ENCODE results near the gene ISL2. TPM values are rescaled to one million over a fixed set of nuclear protein-coding genes. Genes with fewer than 3 reads are reported as not detected.
A peak's percentile ranks its signal among the peaks of the same experiment; 100 is the strongest.

The ISL2 gene
- total and polyA plus RNA-seq, 2 of the 13 experiments (the other 11 are each of a cell fraction or from before 2014, with no cell fraction given): 4.3 to 5.1 TPM

- TF ChIP-seq PRDM10 (CRISPR knock-in tag; IDR thresholded peaks at IDR 0.05; ENCODE audit: low read depth): peak; percentile 54; the same call in 1 of the 2 replicates
- no peak for TF ChIP-seq ZEB1 (IDR thresholded peaks at IDR 0.05; ENCODE audit: insufficient replicate concordance, low read depth)
- no peak for TF ChIP-seq MXD3 (CRISPR knock-in tag; IDR thresholded peaks at IDR 0.05)
- TF ChIP-seq SP4 (CRISPR knock-in tag; IDR thresholded peaks at IDR 0.05): 0 out of 2 replicates have a peak, but pooled peaks have one; percentile 24
- TF ChIP-seq DR1 (CRISPR knock-in tag; IDR thresholded peaks at IDR 0.05): peak; percentile 60; the same call in 1 of the 2 replicates
- no peak for TF ChIP-seq TOPORS (CRISPR knock-in tag; IDR thresholded peaks at IDR 0.05)
- no peak for TF ChIP-seq ZNF530 (CRISPR knock-in tag; IDR thresholded peaks at IDR 0.05; ENCODE audit: low read depth)
- TF ChIP-seq SIN3B (IDR thresholded peaks at IDR 0.05; ENCODE audit: low read length): no peak
- TF ChIP-seq PBX2 (CRISPR knock-in tag; IDR thresholded peaks at IDR 0.05): no peak
- 0 out of 2 replicates have a peak, but pooled peaks have one; percentile 51 for TF ChIP-seq ZNF879 (CRISPR knock-in tag; IDR thresholded peaks at IDR 0.05)
- no peak for TF ChIP-seq SIX4 (CRISPR knock-in tag; IDR thresholded peaks at IDR 0.05)
- TF ChIP-seq PREB (CRISPR knock-in tag; IDR thresholded peaks at IDR 0.05): no peak
- TF ChIP-seq NFE2 (CRISPR knock-in tag; IDR thresholded peaks at IDR 0.05): no peak
- no peak for TF ChIP-seq GLI4 (CRISPR knock-in tag; IDR thresholded peaks at IDR 0.05; ENCODE audit: borderline replicate concordance)
- peak; percentile 97 for TF ChIP-seq CEBPG (CRISPR knock-in tag; IDR thresholded peaks at IDR 0.05)
- TF ChIP-seq ZNF343 (CRISPR knock-in tag; IDR thresholded peaks at IDR 0.05): 0 out of 2 replicates have a peak, but pooled peaks have one; percentile 7
- TF ChIP-seq CCAR2 (optimal IDR thresholded peaks at IDR 0.05; ENCODE audit: low read depth, low read length): no peak
- TF ChIP-seq HDAC2 (CRISPR knock-in tag; IDR thresholded peaks at IDR 0.05): peak; percentile 33
- TF ChIP-seq ZNF296 (CRISPR knock-in tag; conservative IDR thresholded peaks at IDR 0.05): 0 out of 2 replicates have a peak, but pooled peaks have one; percentile 19
- TF ChIP-seq ELF4 (CRISPR knock-in tag; IDR thresholded peaks at IDR 0.05; ENCODE audit: borderline replicate concordance): no peak
Observed at GRCh38 chr15:76336254-76337058, at the start of gene ISL2 (continued).
